SKM-1 treated with dmso at 0.1 percent for 144 hours (cell line): Measurements from ENCODE around the gene PDXK.

Source experiments
- DNase-seq: peaks from one replicate; lab custom pipeline; 2025; ENCODE audit not compliant: unreplicated experiment; lab: John Stamatoyannopoulos, UW

Gene PDXK

GRCh38 chr21:43762303-43763128 lies 43.6 kb downstream of the PDXK start:
- no peak for DNase-seq

- DNase-seq, result no peak
Measured at GRCh38 chr21:43763901-43764523, 45.1 kb downstream of the PDXK start.

- no peak for DNase-seq
Measured at GRCh38 chr21:43764576-43765495, 45.9 kb downstream of the PDXK start.

- DNase-seq, result no peak
Measured at GRCh38 chr21:43766734-43767497, 48.0 kb downstream of the PDXK start.

- DNase-seq, result no peak
Measured at GRCh38 chr21:43767498-43767983, 48.6 kb downstream of the PDXK start.

- no peak for DNase-seq
Measured at GRCh38 chr21:43767984-43768867, 49.3 kb downstream of the PDXK start.

GRCh38 chr21:43768868-43769167 lies 49.9 kb downstream of the PDXK start:
- DNase-seq, result no peak

GRCh38 chr21:43769325-43769958 lies 50.5 kb downstream of the PDXK start:
- no peak for DNase-seq

GRCh38 chr21:43770066-43770655 lies 51.2 kb downstream of the PDXK start:
- DNase-seq, result no peak

GRCh38 chr21:43771199-43771675 lies 52.3 kb downstream of the PDXK start:
- DNase-seq, result no peak

GRCh38 chr21:43771698-43772424 lies 52.9 kb downstream of the PDXK start:
- DNase-seq, result no peak

- DNase-seq, result no peak
Measured at GRCh38 chr21:43772425-43772821, 53.5 kb downstream of the PDXK start.

- DNase-seq, result no peak
Measured at GRCh38 chr21:43774163-43774562, 55.2 kb downstream of the PDXK start.

- no peak for DNase-seq
Measured at GRCh38 chr21:43775190-43775589, 56.3 kb downstream of the PDXK start.

- DNase-seq, result peak; percentile 34
Measured at GRCh38 chr21:43775795-43776430, 57.0 kb downstream of the PDXK start, which contains the start of gene CSTB. CSTB (minus strand) TSS chr21:43776308; CDS start chr21:43776269, 39 bp downstream.

GRCh38 chr21:43777953-43778352 lies 59.0 kb downstream of the PDXK start:
- no peak for DNase-seq

- DNase-seq, result no peak
Measured at GRCh38 chr21:43778469-43779335, 59.8 kb downstream of the PDXK start.
